CD14-positive monocyte (primary cell): Measurements from ENCODE around the gene SYNE1. TPM values are rescaled to one million over a fixed set of nuclear protein-coding genes. Genes with fewer than 3 reads are reported as not detected.

Experiments used
- DNase-seq, 3 donors: peaks; one replicate each; pipeline ENCODE4 v3.0.0-alpha.2; 2011 to 2022
- H2AFZ ChIP-seq: 2 replicates; pipeline ENCODE4 v1.6.0; 2012; ENCODE audit warnings: mild to moderate bottlenecking, low read depth, low read length, inconsistent platforms; ENCODE audit not compliant: insufficient read depth, poor library complexity, severe bottlenecking
- H3K27ac ChIP-seq, 2 donors: 1 replicate in 1 of 2; 2 replicates in 1 of 2; pipeline ENCODE4 v1.5.1; 2012 to 2013; ENCODE audit warnings: low read length in 2 of 2, control low read depth in 1 of 2, inconsistent platforms in 1 of 2, low read depth in 1 of 2, mild to moderate bottlenecking in 1 of 2
- H3K27me3 ChIP-seq, 2 donors: one replicate each; pipeline versions ENCODE4 v1.6.0 to v1.6.1; 2011 to 2013; ENCODE audit warnings: low read length in 2 of 2; ENCODE audit not compliant: control insufficient read depth in 2 of 2, insufficient read depth in 2 of 2
- H3K36me3 ChIP-seq, 2 donors: replicated peaks in 1 of 2; 1 replicate in 1 of 2; 2 replicates in 1 of 2; pipeline versions ENCODE4 v1.5.1 to v1.6.1; 2012 to 2013; ENCODE audit warnings: low read length in 2 of 2, control low read depth in 1 of 2, inconsistent platforms in 1 of 2, mild to moderate bottlenecking in 1 of 2; ENCODE audit not compliant: insufficient read depth in 2 of 2, control insufficient read depth in 1 of 2
- H3K4me1 ChIP-seq, 2 donors: 1 replicate in 1 of 2; 2 replicates in 1 of 2; pipeline versions ENCODE4 v1.5.1 to v1.6.1; 2012 to 2013; ENCODE audit warnings: low read length in 2 of 2, control low read depth in 1 of 2, inconsistent platforms in 1 of 2, mild to moderate bottlenecking in 1 of 2, moderate library complexity in 1 of 2; ENCODE audit not compliant: insufficient read depth in 2 of 2, control insufficient read depth in 1 of 2
- H3K4me2 ChIP-seq: replicated peaks from 2 replicates; pipeline ENCODE3; 2012; ENCODE audit warnings: low read length, moderate library complexity, mild to moderate bottlenecking; ENCODE audit not compliant: poor library complexity, severe bottlenecking; ENCODE audit errors: extremely low read depth
- H3K4me3 ChIP-seq, 3 experiments: fragments of 200-600 bp in 1 of 3; sonication (generic) in 1 of 3; replicated peaks in 1 of 3; 1 replicate in 2 of 3; 2 replicates in 1 of 3; pipeline ENCODE4 v1.5.1; 2011 to 2013; ENCODE audit warnings: low read length in 3 of 3, mild to moderate bottlenecking in 3 of 3, control low read depth in 2 of 3, low read depth in 2 of 3, inconsistent platforms in 1 of 3, moderate library complexity in 1 of 3
- H3K79me2 ChIP-seq: 2 replicates; pipeline ENCODE4 v1.6.0; 2012; ENCODE audit warnings: mild to moderate bottlenecking, control low read depth, inconsistent platforms, low read length, moderate library complexity; ENCODE audit not compliant: insufficient read depth
- H3K9ac ChIP-seq: 2 replicates; pipeline ENCODE4 v1.6.0; 2017; ENCODE audit warnings: low read length, mild to moderate bottlenecking; ENCODE audit not compliant: insufficient read depth, poor library complexity, severe bottlenecking
- H3K9me3 ChIP-seq, 2 donors: replicated peaks in 1 of 2; 1 replicate in 1 of 2; 2 replicates in 1 of 2; pipeline versions ENCODE4 v1.5.1 to v1.6.1; 2012 to 2013; ENCODE audit warnings: low read length in 2 of 2, control low read depth in 1 of 2; ENCODE audit not compliant: control insufficient read depth in 1 of 2, insufficient read depth in 1 of 2
- H4K20me1 ChIP-seq: 2 replicates; pipeline ENCODE4 v1.6.0; 2012; ENCODE audit warnings: mild to moderate bottlenecking, low read length, control low read depth, moderate library complexity; ENCODE audit not compliant: insufficient read depth
- H3K27ac Mint-ChIP-seq, 7 donors: one replicate each; pipeline ENCODE4 v1.8.0; 2020; ENCODE audit warnings: mild to moderate bottlenecking in 7 of 7, mixed read lengths in 7 of 7, moderate library complexity in 6 of 7, inconsistent platforms in 2 of 7
- H3K27me3 Mint-ChIP-seq, 3 donors: one replicate each; pipeline ENCODE4 v1.8.0; 2021 to 2022; ENCODE audit warnings: low read depth in 3 of 3, mild to moderate bottlenecking in 3 of 3, mixed read lengths in 3 of 3, moderate library complexity in 3 of 3, inconsistent platforms in 1 of 3
- H3K36me3 Mint-ChIP-seq, 2 donors: one replicate each; pipeline ENCODE4 v1.8.0; 2020; ENCODE audit warnings: mixed read lengths in 2 of 2, inconsistent platforms in 1 of 2, mild to moderate bottlenecking in 1 of 2
- H3K4me1 Mint-ChIP-seq: one replicate; pipeline ENCODE4 v1.8.0; 2020; ENCODE audit warnings: mild to moderate bottlenecking, mixed read lengths
- H3K4me3 Mint-ChIP-seq, 2 donors: one replicate each; pipeline ENCODE4 v1.8.0; 2020; ENCODE audit warnings: mild to moderate bottlenecking in 2 of 2, mixed read lengths in 2 of 2, moderate library complexity in 1 of 2
- H3K9me3 Mint-ChIP-seq, 7 donors: one replicate each; pipeline ENCODE4 v1.8.0; 2020 to 2022; ENCODE audit warnings: mixed read lengths in 7 of 7, mild to moderate bottlenecking in 6 of 7, moderate library complexity in 6 of 7, inconsistent platforms in 2 of 7
- WGBS: methylation state at CpG from one replicate; pipeline ENCODE4 v1.1.5; 2013; ENCODE audit warnings: missing lambda C conversion rate; ENCODE audit not compliant: insufficient coverage; 5-methylcytosine and 5-hydroxymethylcytosine counted together
- intact Hi-C, 2 donors: fragments of 100-400 bp; cut with micrococcal nuclease; formaldehyde crosslinking; loops; one replicate each; pipeline versions ENCODE4 v1.15.0 to v1.15.1; 2023
- polyA plus RNA-seq, 3 donors: library from polyadenylated mRNA; depleted of rRNA in 1 of 3; unstranded in 2 of 3; stranded (reverse) in 1 of 3; fragments of 300-500 nt in 2 of 3; fragments of >200 nt in 1 of 3; fragmentation: Illumina TruSeq in 2 of 3; gene quantifications; 1 replicate in 2 of 3; 2 replicates in 1 of 3; pipeline ENCODE4 v1.2.3, GENCODE V29; 2012 to 2021
- TF ChIP-seq, protein P1 (sequence below): fragments of 200-600 bp; IDR thresholded peaks from one replicate; pipeline ENCODE4 v1.8.0; 2022; ENCODE audit warnings: antibody characterized with exemption, mild to moderate bottlenecking

SYNE1 gene
- polyA plus RNA-seq, 3 donors, result 3.7 to 24.5 (median 8.1) TPM

DNA sequence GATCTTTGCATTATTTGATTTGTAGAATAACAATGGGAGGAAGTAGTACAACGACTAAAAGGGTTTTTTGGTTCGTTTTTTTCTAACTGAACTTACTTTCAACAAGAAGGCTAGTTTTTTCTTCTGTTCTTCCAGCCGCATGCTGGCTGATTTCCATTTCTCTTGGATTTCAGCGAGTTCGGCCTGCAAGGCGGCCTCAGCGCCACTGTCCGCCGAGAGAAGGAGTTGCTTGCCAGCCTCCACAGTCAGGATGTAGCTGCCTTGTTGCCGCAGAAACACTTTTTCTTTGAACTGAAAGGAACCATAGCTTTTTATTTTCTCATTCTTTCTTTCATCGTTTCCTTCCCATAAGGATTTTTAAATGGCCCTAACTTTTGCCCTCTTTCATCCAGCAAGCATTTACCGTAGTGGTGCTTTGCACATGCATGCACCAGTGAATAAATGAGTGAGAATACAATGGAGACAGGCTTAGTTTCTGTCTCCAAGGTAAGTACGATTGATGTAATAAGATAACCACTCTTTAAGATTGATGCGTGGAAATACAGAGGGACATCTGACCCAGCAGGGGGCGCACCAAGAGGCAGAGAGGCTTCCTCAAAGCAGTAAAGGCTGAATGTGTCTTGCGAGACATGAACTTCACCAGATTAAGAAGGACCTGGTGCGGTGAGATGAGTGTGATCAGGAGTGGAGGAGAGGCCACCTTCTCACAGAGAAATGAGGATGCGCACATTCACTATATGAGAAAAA is 430.9 kb downstream of the SYNE1 start:
- H3K9me3 Mint-ChIP-seq, result peaks cover 0 to 1% (median 0%) of the 10 kb centered on the region in 7 donors
- intact Hi-C loops, result no loop called here

DNA sequence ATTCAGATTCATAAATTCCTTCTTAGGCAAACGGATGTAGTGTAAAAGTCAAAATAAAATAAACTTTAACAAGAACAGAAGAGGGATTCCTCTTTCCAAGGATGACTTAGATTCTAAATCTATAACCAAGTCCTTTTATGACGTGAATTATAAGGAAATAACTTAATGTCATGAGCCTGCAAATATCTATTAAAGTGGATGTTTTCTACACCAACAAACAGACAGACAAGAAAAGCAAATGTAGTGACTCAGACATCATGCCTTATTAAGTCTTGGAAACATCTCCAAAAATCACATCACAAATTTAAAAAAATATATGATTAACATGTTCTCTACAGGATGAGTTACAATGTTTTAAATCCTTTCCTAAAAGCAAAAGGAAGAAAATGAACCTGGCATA is 432.6 kb downstream of the SYNE1 start:
- no peak overlapping the region for H3K4me3 ChIP-seq
- Mint-ChIP-seq H3K4me3 (no peak overlapping the region), H3K27me3 (no peaks in the 10 kb centered on the region), H3K4me1 (no peaks in the 10 kb centered on the region), H3K36me3 (peaks cover 67 to 79% of the 10 kb centered on the region in 2 donors), H3K27ac (no peak overlapping the region), H3K9me3 (peaks cover 0 to 1% (median 0%) of the 10 kb centered on the region in 7 donors)
- no CpG with 5 or more reads among the region's 2 CpGs for WGBS
- no peak overlapping the region for H3K27ac ChIP-seq
- no peaks in the 10 kb centered on the region for H4K20me1 ChIP-seq
- H3K36me3 ChIP-seq, result peaks cover 46 to 88% of the 10 kb centered on the region in 2 donors
- intact Hi-C loops, result no loop called here
- TF ChIP-seq, protein P1, sequence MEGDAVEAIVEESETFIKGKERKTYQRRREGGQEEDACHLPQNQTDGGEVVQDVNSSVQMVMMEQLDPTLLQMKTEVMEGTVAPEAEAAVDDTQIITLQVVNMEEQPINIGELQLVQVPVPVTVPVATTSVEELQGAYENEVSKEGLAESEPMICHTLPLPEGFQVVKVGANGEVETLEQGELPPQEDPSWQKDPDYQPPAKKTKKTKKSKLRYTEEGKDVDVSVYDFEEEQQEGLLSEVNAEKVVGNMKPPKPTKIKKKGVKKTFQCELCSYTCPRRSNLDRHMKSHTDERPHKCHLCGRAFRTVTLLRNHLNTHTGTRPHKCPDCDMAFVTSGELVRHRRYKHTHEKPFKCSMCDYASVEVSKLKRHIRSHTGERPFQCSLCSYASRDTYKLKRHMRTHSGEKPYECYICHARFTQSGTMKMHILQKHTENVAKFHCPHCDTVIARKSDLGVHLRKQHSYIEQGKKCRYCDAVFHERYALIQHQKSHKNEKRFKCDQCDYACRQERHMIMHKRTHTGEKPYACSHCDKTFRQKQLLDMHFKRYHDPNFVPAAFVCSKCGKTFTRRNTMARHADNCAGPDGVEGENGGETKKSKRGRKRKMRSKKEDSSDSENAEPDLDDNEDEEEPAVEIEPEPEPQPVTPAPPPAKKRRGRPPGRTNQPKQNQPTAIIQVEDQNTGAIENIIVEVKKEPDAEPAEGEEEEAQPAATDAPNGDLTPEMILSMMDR, result no peak
- no peaks in the 10 kb centered on the region for H3K27me3 ChIP-seq
- no peaks in the 10 kb centered on the region for H3K4me1 ChIP-seq
- no peaks in the 10 kb centered on the region for H3K9me3 ChIP-seq
- DNase-seq, result no peak
- H2AFZ ChIP-seq, result no peak overlapping the region
- H3K79me2 ChIP-seq, result no peaks in the 10 kb centered on the region
- no peak overlapping the region for H3K4me2 ChIP-seq
- no peak overlapping the region for H3K9ac ChIP-seq

More for the DNA sequence above, 430.9 kb downstream of the SYNE1 start:
- peaks cover 36 to 84% of the 10 kb centered on the region in 2 donors for H3K36me3 ChIP-seq
- Mint-ChIP-seq H3K27ac (no peak overlapping the region), H3K27me3 (no peaks in the 10 kb centered on the region), H3K36me3 (peaks cover 60 to 75% of the 10 kb centered on the region in 2 donors), H3K4me3 (no peak overlapping the region), H3K4me1 (no peaks in the 10 kb centered on the region)
- TF ChIP-seq, protein P1, result peak; percentile 51
- no peaks in the 10 kb centered on the region for H3K4me1 ChIP-seq
- no peaks in the 10 kb centered on the region for H3K9me3 ChIP-seq
- no peak overlapping the region for H3K27ac ChIP-seq
- no peaks in the 10 kb centered on the region for H4K20me1 ChIP-seq
- WGBS, result 98% methylated on average over 14 of the region's 18 CpGs
- H3K4me3 ChIP-seq, result no peak overlapping the region
- DNase-seq, result no peak
- no peak overlapping the region for H2AFZ ChIP-seq
- H3K27me3 ChIP-seq, result no peaks in the 10 kb centered on the region
- no peak overlapping the region for H3K9ac ChIP-seq
- no peaks in the 10 kb centered on the region for H3K79me2 ChIP-seq
- H3K4me2 ChIP-seq, result no peak overlapping the region
